AG08396 (cell line): ENCODE data around the gene PPIL1.
A peak's percentile ranks its signal among the peaks of the same experiment; 100 is the strongest.

Source experiments
- DNase-seq: peaks from one replicate; pipeline ENCODE4 v3.0.0; 2012; ENCODE audit warnings: low spot score, mixed read lengths

PPIL1 gene

DNA sequence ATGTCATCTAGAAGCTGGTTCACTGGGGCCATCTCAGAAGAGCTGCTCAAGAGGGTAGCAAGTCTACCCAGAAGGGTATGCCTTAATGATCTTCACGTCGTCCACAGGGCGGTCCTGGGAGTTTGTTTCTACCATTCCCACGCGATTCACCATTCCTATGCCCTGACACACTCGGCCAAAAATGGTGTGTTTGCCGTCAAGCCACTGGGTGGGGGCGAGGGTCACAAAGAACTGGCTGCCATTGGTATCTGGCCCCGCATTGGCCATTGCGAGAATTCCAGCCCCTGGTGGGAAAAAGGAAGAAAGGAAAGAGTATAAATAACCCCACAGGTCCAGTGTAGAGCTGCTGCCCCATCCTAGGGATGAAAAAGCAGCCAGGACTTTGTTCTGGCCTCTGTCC, 18.9 kb downstream of the PPIL1 start:
- no peak for DNase-seq

DNA sequence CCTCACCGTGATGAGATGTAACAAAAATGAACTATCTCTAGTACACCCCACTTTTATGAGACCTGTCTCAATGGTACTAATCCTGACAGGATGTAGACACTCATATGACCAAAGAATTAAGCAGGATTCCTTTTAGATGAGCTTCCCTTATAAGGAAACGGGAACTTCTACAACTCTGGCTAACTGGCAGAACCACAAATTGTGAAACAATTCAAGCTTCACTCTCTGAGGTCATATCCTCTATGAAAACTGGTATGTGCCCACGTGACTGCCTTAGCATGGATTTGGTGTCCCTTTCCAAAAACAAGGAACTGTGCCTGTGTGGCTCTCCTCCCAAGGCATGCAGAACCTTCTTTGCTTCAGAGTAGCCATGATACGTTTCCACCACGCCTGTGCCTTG, 21.3 kb downstream of the PPIL1 start:
- peak; percentile 73 for DNase-seq

DNA sequence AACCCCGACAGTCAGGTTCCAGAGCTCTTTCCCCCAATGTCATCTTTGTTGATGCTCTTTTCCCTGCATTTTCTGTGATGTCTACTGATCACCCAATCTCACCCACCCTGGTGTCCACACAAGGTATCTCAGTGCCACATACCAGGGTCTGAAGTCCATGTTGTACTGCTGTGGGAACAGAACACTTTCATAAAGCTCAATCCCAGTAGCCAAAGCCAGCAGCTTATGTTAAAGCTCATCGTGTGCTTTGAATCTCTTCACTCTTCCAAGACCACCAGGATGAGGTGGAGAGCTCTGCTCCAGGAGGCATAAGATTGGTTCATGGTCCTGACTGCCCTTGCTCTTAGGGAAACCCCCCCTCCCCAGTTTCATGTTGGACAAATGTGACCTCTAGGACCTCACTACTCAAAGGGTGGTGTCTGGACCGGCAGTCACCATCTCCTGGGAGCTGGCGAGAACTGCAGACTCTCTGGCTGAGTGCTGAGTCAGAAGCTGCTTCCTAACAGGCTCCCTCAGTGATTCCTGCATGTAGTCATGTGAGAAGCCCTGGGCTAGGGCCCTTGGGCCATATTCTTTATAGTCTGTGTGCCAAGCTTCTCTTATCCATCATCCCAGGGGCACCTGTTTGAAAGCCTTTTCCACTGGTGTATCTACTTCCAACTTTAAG, 22.0 kb downstream of the PPIL1 start:
- peak; percentile 60 for DNase-seq

DNA sequence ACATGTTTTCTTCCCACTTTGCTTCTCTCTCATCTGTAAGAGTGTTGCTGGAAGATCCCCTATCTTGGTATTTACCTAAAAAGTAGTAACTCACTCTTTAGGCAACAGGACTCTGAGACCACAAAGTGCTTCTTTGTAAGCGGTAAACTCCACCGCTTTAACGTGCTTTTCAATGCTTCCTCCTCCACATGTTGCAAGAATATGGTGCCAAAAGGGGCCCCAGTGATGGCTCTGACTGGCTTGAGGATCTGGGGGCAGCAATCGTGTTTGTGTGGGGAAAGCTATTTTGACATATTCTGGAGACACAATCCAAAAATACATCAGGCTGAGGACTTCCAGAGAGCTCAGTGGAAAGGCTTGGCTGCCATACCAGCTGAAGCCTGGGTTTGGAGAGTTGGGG, 23.0 kb downstream of the PPIL1 start:
- no peak for DNase-seq

DNA sequence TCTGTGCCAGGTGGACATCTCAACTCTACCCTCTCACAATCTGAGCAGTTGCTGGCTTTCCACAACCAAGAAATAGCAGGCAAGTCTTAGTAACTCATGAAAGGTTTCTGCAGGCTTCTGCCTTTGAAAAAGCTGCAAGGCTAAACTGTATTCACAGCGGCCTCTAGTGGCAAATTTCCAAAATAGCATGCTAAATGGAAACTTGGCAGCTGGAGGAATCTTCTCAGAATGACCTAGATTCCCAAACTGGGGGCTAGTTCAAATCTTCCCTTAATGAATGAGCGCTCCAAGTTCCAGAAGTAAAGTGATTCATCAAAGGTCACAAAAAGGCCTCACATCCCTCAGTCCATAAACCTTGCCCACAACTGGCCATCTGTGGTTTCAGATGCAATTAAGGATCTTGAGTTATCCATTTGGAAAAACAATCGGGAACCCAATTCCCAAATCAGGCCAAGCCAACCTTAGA, 23.4 kb downstream of the PPIL1 start:
- DNase-seq, result peak; percentile 65

DNA sequence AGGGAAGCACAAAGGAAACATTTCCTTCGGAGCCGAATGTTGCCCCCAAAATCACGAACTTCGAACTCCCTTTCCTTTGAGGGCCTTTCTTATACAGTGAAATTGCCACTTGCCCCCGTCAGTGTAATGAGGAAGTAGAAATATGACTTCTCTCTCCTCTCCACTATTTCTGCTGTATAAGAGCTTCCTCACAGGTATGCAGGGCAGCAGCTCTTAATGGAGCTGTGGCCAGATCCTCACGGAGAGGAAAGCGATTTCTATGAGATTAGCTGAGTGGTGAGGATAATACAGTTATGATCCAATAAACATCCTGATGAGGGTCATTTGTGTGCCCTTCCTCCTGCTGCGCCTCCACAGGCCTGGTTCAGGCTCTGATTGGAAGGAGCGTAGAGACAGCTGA, 24.6 kb downstream of the PPIL1 start:
- DNase-seq, result no peak

DNA sequence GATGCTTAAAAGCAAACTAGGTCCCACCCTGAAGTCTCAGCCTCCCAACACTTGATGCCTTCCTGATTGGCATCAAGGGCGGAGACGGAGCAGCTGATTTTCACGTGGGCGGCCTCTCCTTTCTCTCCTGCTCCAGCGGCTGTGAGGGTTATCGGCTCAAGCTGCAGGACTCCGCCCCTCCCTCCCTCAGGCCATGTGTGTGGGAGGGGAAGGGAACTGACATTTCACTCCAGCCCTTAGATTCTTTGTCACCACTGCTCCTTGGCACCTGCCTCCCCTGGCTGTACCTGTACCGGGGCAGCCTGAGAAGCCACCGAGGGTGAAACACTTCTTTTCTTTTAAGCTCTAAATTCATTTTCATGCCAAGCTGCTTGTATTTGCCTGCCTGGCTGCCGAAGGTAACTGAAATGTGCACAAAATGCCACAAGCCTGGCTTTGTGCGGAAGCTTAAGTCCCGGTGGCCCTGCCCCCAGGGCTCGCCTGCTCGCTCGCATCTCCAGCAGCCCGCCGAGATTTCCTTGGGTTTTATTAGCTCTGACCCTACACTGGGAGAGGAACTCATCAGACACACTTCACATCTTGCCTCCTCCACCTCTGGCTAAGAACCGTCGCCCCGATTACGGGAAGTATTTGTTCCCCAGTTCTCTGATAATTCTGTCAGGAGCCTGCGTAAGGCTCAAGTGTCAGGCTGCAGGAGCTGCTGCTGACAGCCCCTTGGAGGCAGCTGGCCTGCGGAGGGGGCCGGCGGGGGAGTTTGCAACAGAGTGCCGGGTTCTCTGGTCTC, 25.8 kb downstream of the PPIL1 start:
- no peak for DNase-seq

DNA sequence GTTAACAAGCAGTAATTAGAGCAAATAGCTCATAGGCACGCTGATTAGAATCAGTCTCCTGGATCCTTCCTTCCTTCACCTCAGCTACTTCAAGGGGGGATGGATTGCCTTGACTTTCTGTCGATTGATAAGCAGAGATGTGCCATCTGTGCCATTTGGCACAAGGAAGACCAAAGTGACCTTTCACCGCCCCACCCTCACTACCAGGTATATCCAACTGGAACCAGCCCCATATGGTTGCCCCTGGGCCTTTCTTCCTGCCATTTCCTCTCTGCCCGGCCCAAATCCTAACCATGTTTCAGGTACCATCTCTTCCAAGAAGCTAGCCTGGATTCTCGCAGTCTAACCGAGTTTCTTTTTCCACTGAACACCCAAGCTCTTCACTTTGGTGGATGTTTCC, 26.6 kb downstream of the PPIL1 start:
- DNase-seq, result no peak

DNA sequence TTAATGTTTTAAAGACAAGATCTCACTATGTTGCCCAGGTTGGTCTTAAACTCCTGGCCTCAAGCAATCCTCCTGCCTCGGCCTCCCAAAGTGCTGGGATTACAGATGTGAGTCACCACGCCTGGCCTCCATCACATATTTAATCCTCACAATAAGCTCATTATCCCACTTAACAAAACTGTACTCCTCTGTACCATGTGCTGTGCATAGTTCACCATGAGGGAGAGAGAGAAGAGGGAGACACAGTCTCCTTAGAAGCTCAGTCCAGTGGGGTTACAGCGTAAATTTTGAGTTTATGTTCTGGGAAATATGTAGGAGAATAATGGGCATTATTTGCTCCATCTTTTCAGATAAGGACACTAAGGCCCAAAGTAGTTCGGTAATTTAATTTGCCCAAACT, 27.5 kb downstream of the PPIL1 start:
- DNase-seq, result no peak

DNA sequence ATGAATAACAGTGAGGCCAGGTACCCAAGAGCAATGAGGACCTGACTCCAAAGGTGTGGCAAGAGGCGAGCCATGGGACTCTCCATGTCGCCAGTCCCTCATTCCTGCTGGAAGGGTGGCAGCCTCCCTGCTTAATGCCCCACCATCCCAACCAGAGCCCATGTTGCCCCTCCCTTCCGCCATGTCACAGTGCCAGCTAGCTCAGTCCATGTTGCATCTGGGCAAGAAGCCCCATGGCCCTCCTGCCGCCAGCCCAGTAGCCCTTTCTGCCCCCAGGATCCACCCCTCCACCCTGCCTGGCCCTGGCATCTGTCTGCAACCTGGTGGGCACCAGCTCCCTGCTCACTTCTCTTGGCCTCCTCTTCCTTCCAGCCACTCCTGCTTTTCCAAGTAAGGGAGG, 29.4 kb downstream of the PPIL1 start:
- no peak for DNase-seq

DNA sequence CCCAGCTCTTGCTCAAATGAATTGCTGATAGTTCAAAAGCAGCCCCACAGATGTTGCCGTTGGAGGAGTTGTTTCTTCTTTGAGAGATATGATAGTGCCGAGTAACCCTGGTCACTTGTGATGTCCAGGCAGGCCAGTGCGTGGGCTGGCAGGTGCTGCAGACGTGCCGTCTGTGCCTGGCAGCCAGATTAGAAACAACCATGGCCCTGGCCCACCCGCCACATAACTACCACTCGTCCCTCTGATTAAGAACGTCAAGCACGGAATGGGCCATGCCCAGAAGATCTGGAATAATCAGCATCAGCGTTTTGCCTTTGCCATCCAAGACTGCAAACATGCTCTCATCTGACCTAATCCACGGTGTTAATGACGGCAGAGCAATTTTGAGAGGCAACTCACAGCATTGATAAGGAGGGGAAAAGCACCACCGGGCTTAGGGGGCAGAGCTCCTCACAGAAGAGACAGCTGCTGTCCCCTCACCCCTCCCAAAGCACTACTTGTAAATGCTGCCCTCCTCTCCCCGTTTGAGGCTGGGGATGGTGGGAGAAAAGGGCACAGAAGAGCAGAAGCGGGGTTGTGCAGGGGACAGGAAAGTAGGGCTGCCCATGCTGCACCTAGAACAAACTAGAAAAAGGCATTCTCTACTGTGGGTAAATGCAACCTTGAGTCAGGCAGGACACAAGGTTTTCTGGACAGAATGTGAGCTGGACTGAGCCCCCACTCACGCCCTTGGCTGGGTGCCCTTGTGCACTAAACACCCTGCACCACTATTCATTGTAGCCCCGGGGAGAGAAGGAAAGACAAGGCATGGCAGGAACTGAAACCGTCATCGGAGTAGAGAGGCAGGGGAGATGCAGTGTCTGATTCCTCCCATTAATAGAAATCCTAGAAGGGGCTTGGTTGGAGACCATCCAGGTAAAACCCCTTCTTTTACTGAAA, 30.1 kb downstream of the PPIL1 start:
- DNase-seq, result no peak

DNA sequence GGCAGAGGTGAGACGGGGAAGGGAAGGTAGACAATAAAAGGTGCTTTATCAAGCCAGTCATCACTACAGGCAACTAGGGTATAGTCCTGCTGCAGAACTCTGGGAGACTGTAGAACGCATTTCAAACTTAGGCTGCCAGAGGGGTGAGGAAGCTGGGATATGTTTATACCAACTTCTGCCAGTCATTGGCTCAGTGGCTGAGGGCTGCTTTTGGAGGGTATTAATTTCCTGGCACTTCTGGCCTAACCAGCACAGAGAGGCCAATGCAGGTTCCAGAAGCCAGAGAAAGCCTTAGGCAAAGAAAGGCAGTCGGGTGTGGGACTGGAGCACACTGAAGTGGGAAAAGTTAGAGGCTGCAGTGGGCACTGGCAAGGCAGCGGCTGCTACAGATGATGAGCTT, 31.4 kb downstream of the PPIL1 start:
- no peak for DNase-seq

DNA sequence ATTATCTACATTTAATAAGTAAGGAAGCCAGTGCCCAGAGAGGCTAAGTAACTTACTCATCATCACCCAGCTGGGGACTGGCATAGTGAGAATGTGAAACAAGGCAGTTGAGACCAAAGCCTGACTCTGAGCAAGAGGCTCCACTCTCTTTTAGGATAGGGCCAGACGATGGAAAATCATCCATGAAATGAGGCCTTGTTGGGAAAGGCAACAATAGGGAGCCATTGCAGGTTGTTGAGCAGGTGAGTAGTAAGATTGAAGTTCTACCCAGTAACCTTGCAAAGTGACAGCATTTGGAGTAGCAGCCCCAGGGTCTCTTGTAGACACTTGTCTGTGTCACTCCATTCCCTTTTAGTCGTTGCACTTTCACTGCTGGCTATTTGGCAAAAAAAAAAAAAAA, 32.8 kb downstream of the PPIL1 start:
- DNase-seq, result no peak

DNA sequence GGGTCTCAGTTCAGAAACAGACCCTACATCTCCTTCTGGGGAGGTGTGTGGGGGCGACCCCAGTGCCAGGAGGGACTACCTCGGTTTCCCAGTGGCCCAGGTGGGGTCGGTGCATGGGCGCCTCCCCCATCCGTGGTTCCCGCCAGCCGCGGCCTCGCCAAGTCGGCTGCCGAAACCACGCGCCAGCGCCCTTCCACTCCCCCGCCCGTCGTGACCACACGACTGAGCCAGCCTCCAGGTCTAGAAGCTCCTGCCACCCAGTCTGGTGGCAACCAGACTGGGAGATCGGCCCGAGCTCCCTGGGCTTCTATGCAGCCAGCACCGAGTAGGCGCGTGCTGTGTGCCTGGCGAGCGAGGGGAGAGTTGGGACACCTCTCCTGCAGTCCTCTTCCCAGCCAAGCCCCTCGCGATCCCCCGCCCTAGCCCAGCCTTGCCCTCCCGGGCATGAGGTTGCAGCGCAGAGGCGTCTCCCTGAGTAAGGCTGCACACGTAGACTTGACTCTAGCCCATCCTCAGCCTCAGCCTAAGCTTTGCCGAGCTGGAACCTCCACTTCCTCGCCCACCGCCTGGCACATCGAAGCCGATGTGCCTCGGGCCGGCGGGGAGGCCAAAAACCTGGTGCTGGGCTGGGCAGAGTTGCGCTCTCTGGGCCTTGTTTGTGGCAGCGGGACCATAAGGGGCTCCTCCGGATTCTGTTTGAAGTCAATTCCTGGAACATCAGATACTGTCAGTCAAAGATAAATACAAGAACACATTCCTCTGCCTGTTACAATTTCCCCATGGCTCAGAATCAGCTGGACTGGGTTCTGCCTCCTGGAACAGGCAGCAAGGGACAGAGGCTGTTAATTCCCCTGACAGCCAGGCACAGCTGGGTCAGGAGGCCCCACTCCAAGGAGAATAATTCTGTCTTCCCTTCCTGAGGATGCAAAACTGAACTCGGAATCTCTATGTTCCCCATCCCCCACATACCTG, 33.9 kb downstream of the PPIL1 start:
- DNase-seq, result no peak

DNA sequence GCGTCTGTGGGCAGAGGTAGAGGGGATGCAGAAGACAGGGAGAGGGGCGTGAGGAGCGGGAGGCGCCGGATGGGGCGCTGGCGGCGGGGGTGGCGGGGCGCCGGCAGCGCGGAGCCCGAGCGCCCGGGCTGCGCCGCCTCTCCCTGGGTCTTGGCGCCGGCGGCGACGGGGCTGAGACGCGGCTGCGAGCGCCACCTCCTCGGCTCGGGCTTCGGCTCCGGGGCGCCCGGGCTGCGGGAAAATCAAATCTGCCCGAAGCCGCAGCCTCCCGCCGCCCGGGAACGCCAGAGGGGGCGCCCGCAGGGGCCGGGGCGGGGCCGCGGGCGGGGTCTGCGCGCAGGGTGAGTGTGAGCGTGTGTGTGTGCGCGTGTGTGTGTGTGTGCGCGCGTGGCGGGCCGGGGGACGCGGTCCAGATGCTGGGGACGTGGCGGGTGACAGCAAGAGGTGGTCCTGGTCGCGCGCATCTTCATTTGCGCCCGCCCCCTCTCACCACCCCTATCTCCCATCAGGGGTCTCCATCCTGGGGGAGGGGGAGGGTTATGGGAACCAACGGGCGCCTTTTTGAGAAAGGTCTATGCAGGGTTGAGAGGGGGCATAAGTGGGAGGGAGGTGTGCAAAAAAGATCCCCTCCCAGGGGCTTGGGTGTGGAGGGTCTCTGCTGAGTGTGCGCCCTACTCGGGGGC, 34.7 kb downstream of the PPIL1 start:
- DNase-seq, result peak; percentile 85

DNA sequence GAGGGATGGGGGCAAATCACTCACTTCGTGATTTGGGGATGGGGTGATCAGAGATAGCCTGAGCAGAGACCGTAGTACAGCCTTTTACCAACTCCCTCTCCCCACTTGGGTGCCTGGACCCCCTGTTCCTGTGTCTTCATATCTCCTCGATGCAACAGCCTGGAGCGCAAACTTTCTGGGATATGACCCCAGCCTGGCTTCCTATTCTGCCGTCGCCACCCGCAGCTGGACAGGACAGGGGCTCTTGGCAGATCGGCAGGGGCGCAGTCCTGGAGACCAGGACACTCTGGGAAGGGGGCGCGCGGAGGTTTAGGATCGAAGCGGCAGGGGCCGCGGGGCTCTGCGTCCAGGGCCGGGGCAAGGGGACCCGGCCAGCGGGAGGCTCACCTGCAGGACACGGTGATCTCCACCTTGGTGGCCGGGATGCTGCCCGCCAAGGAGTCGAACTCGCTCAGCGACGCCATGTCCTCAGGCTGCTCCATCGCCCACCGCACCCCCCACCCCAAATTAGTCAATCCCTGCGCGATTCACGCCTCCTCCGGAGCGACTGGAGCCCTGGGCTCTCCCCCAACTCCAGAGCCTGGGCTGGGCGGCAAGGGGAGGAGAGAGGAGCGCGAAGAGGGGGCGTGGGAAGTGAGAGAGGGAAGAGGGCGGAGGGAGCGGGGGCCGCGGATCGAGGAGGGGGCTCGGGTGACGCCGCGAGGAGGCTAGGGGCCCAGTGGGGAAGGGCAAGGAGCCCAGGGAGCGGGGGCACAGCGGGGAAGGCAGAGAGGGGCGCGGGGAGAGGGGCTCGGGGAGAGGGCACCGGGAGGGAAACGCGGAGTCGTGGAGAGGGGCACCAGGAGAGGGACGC, 35.5 kb downstream of the PPIL1 start, which contains the start of gene CPNE5:
Gene CPNE5, minus strand, starts transcription at position 549 of the 853 bp plus-strand sequence. Its CDS starts 67 bp downstream, at position 482.
- no peak for DNase-seq

DNA sequence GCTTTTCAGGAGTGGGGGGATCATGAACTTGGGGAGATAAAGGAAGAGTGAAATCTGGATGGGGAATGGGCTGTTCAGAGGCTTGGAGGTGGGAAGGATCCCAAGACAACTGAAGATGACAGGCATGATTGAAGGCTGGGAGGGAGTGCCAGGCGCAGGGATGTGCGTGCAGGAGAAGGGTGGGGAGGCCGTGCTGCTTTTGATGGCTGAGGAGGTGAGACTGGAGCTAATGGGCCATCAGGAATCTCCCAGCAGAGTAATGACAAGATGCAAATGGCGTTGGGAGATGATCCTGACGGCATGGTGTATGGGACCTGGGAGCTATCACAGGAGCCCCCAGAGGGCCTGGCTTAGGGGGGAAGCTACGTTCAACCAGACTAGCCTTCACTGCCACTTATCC, 36.9 kb downstream of the PPIL1 start:
- DNase-seq, result no peak

DNA sequence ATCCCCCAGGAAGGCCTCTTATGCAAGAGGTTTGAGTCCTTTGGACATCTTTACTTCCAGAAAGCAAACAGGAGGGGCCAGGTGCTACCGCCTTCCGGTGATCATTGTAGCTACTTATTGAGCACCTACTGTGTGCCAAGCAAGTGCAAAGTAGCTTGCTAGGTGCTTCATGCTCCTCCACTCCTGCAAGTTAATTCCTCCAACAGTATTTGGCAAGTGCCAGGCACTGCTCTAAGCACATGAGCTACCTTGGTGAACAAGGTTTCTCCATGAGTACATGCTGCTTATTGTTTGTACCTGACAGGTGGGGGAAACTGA, 37.6 kb downstream of the PPIL1 start:
- DNase-seq, result no peak

DNA sequence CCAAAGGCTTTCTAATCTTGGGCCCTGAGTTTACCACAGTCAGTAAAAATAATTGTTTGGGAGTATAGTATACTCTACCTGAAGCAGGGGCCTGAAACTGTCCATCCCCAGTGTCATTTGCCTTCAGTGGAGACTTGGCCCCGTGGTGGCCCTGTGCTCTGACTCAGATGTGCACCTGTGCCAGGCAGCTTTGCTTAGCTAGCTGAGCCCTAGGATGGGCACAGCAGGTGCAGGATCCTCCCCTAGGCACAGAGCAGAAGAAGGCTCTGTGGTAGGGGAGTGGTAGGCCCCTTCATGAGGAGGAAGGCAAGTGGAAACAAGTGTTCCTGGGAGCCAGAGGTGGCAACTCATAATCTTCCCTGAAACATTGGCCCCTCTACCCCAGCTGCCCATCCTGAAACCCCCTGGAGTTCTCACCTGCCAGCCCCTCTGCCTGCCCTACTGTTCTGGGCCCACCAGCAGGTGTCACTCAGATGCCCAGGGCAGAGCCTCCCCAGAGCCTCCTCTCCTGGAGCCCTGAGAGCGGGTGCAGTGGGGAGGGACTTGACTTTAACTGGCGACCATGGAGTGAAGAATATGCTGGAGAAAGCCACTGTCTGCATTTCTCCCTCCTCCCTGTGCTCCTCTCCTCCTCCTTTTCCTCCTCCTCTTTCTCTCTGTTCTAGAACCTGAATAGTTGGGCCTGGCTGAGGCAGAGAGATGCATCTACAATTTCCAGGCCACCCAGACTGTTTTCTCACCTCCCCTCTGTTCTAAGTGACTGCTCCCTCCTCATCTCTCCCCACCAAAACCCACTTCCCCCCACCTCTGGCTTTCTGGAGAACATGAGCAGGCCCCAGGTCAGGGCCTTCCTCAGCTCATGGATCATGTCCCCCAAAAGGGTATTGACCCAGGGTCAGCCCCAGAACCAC, 38.2 kb downstream of the PPIL1 start:
- no peak for DNase-seq
